ENCODE data around the gene CTLA4.

CTLA4 gene

GRCh38 chr2:203853271-203853670, 14.3 kb upstream of the CTLA4 start:
- no peak overlapping the region for H3K4me2 ChIP-seq (ENCODE audit: low read length)
- no peak overlapping the region for H3K27ac ChIP-seq (ENCODE audit: low read depth, low read length, poor library complexity, severe bottlenecking)
- H3K27me3 ChIP-seq (ENCODE audit: insufficient read depth, low read length), result no peaks in the 10 kb centered on the region
- H3K4me3 ChIP-seq (ENCODE audit: low read depth, low read length, poor library complexity, severe bottlenecking), result no peak overlapping the region
- H3F3A ChIP-seq (ENCODE audit: insufficient read depth, low read length), result no peaks in the 10 kb centered on the region
- H3K79me2 ChIP-seq (ENCODE audit: insufficient read depth, low read length), result no peaks in the 10 kb centered on the region
- H3K9me2 ChIP-seq (ENCODE audit: low read depth, low read length), result no peaks in the 10 kb centered on the region
- H4K20me1 ChIP-seq (ENCODE audit: insufficient read depth, low read length), result no peaks in the 10 kb centered on the region
- H3K9me3 ChIP-seq (ENCODE audit: low read length), result no peaks in the 10 kb centered on the region
- H3K36me3 ChIP-seq (ENCODE audit: insufficient read depth, low read length), result no peaks in the 10 kb centered on the region
- no peak overlapping the region for H3K9ac ChIP-seq (ENCODE audit: low read length)
- no peaks in the 10 kb centered on the region for H3K4me1 ChIP-seq (ENCODE audit: insufficient read depth, low read length, severe bottlenecking)
- TF ChIP-seq CTCF (IDR thresholded peaks at IDR 0.05; ENCODE audit: low read length) (no peak), EZH2 (IDR thresholded peaks at IDR 0.05; ENCODE audit: borderline replicate concordance, low read length) (no peak)
- no peak overlapping the region for H2AFZ ChIP-seq (ENCODE audit: low read length)

GRCh38 chr2:203853722-203854121, 13.8 kb upstream of the CTLA4 start:
- Histone ChIP-seq H3K27me3 (ENCODE audit: insufficient read depth, low read length) (no peaks in the 10 kb centered on the region), H3K36me3 (ENCODE audit: insufficient read depth, low read length) (no peaks in the 10 kb centered on the region), H3F3A (ENCODE audit: insufficient read depth, low read length) (no peaks in the 10 kb centered on the region), H4K20me1 (ENCODE audit: insufficient read depth, low read length) (no peaks in the 10 kb centered on the region), H3K9me3 (ENCODE audit: low read length) (no peaks in the 10 kb centered on the region), H3K27ac (ENCODE audit: low read depth, low read length, poor library complexity, severe bottlenecking) (no peak overlapping the region), H3K9ac (ENCODE audit: low read length) (no peak overlapping the region), H3K4me2 (ENCODE audit: low read length) (no peak overlapping the region), H2AFZ (ENCODE audit: low read length) (no peak overlapping the region), H3K4me3 (ENCODE audit: low read depth, low read length, poor library complexity, severe bottlenecking) (no peak overlapping the region), H3K4me1 (ENCODE audit: insufficient read depth, low read length, severe bottlenecking) (no peaks in the 10 kb centered on the region), H3K79me2 (ENCODE audit: insufficient read depth, low read length) (no peaks in the 10 kb centered on the region), H3K9me2 (ENCODE audit: low read depth, low read length) (no peaks in the 10 kb centered on the region)
- no peak for TF ChIP-seq EZH2 (IDR thresholded peaks at IDR 0.05; ENCODE audit: borderline replicate concordance, low read length)
- TF ChIP-seq CTCF (IDR thresholded peaks at IDR 0.05; ENCODE audit: low read length), result no peak

GRCh38 chr2:203855274-203855673, 12.3 kb upstream of the CTLA4 start:
- Histone ChIP-seq H3K27ac (ENCODE audit: low read depth, low read length, poor library complexity, severe bottlenecking) (no peak overlapping the region), H3K9ac (ENCODE audit: low read length) (no peak overlapping the region), H3F3A (ENCODE audit: insufficient read depth, low read length) (no peaks in the 10 kb centered on the region; the same call in 1 of the 2 replicates), H3K36me3 (ENCODE audit: insufficient read depth, low read length) (no peaks in the 10 kb centered on the region), H4K20me1 (ENCODE audit: insufficient read depth, low read length) (no peaks in the 10 kb centered on the region), H2AFZ (ENCODE audit: low read length) (no peak overlapping the region), H3K27me3 (ENCODE audit: insufficient read depth, low read length) (no peaks in the 10 kb centered on the region), H3K4me3 (ENCODE audit: low read depth, low read length, poor library complexity, severe bottlenecking) (no peak overlapping the region), H3K9me3 (ENCODE audit: low read length) (no peaks in the 10 kb centered on the region), H3K4me2 (ENCODE audit: low read length) (no peak overlapping the region), H3K4me1 (ENCODE audit: insufficient read depth, low read length, severe bottlenecking) (no peaks in the 10 kb centered on the region), H3K9me2 (ENCODE audit: low read depth, low read length) (no peaks in the 10 kb centered on the region), H3K79me2 (ENCODE audit: insufficient read depth, low read length) (no peaks in the 10 kb centered on the region)
- TF ChIP-seq EZH2 (IDR thresholded peaks at IDR 0.05; ENCODE audit: borderline replicate concordance, low read length) (no peak), CTCF (IDR thresholded peaks at IDR 0.05; ENCODE audit: low read length) (no peak)

Measured in OCI-LY1 (cell line).